ENCODE measurements around the gene TMEM168. TPM values are rescaled to one million over a fixed set of nuclear protein-coding genes. Genes with fewer than 3 reads are reported as not detected.

Gene TMEM168
- total RNA-seq, 1 experiment from 2014 or later, result 13.9 TPM

DNA sequence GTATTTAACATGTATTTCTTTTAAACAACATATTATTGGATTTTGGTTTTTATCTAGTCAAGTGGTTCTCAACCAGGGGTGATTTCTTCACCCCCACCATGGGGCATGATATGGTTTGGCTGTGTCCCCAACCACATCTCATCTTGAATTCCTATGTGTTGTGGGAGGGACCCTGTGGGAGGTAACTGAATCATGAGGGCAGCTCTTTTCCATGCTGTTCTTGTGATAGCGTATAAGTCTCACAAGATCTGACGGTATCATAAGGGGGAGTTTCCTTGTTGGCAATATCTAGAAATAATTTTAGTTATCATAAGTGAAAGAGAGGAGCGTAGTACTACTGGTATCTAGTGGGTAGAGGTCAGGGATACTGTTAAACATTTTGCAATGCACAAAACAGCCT, 37.6 kb downstream of the TMEM168 start:
- Histone ChIP-seq H3K4me2 (ENCODE audit: insufficient read depth, insufficient read length, low read length) (no peak overlapping the region), H3K79me2 (ENCODE audit: insufficient read depth, low read length) (no peaks in the 10 kb centered on the region), H2BK12ac (ENCODE audit: insufficient read length, low read depth, low read length) (no peak overlapping the region), H3K23me2 (ENCODE audit: insufficient read length, low read depth, low read length, poor library complexity, severe bottlenecking) (no peaks in the 10 kb centered on the region), H3K9me3 (ENCODE audit: control insufficient read depth, low read depth, low read length) (no peaks in the 10 kb centered on the region), H3T11ph (ENCODE audit: low read length) (no peak overlapping the region), H3K4ac (ENCODE audit: low read depth, low read length) (no peak overlapping the region), H3K23ac (ENCODE audit: insufficient read length, low read depth, low read length) (no peak overlapping the region), H4K8ac (replicated peaks; ENCODE audit: insufficient read length, low read depth, low read length) (no peak overlapping the region), H3K27me3 (ENCODE audit: insufficient read depth, low read length) (no peaks in the 10 kb centered on the region), H3K14ac (ENCODE audit: insufficient read depth, low read length) (no peak overlapping the region), H2AFZ (ENCODE audit: low read length) (no peak overlapping the region), H3K79me1 (ENCODE audit: insufficient read depth, low read depth, low read length, poor library complexity, severe bottlenecking) (no peaks in the 10 kb centered on the region), H3K4me1 (ENCODE audit: insufficient read depth, low read length) (no peaks in the 10 kb centered on the region), H3K18ac (ENCODE audit: insufficient read length, low read depth, low read length) (no peak overlapping the region), H4K20me1 (ENCODE audit: control insufficient read depth, insufficient read depth, insufficient read length) (no peaks in the 10 kb centered on the region), H2BK20ac (ENCODE audit: low read depth, low read length, poor library complexity, severe bottlenecking) (no peak overlapping the region), H2BK15ac (ENCODE audit: low read depth, low read length) (no peak overlapping the region), H4K91ac (ENCODE audit: insufficient read length, low read depth, low read length) (no peak overlapping the region), H4K5ac (ENCODE audit: insufficient read length, low read depth, low read length) (no peak overlapping the region), H3K27ac (ENCODE audit: insufficient read length, low read depth, low read length) (no peak overlapping the region), H3K56ac (ENCODE audit: insufficient read length, low read depth, low read length) (no peak overlapping the region), H3K9ac (ENCODE audit: extremely low read depth, insufficient read length, low read length) (no peak overlapping the region), H2BK5ac (ENCODE audit: insufficient read length, low read length) (no peak overlapping the region), H2AK5ac (ENCODE audit: insufficient read length, low read length) (no peak overlapping the region), H2BK120ac (ENCODE audit: low read depth, low read length, poor library complexity, severe bottlenecking) (no peak overlapping the region)
- no peak overlapping the region for H3K4me3 Mint-ChIP-seq
- H3K27ac Mint-ChIP-seq, result no peak overlapping the region
- H3K36me3 Mint-ChIP-seq (ENCODE audit: insufficient read depth in 1 of 3, low read depth in 3 of 3), result no peaks in the 10 kb centered on the region
- H3K9me3 Mint-ChIP-seq, result no peaks in the 10 kb centered on the region
- DNase-seq, result no peak
- H3K27me3 Mint-ChIP-seq (ENCODE audit: low read depth), result no peaks in the 10 kb centered on the region
- no CpG with 5 or more reads among the region's 3 CpGs for whole genome bisulfite sequencing (ENCODE audit: extremely low coverage, insufficient read length, low lambda C conversion rate)
- H3K4me1 Mint-ChIP-seq, result peaks cover 2 to 5% of the 10 kb centered on the region in 2 experiments; a peak in 1 of 4 replicates
- TF ChIP-seq, protein P1, sequence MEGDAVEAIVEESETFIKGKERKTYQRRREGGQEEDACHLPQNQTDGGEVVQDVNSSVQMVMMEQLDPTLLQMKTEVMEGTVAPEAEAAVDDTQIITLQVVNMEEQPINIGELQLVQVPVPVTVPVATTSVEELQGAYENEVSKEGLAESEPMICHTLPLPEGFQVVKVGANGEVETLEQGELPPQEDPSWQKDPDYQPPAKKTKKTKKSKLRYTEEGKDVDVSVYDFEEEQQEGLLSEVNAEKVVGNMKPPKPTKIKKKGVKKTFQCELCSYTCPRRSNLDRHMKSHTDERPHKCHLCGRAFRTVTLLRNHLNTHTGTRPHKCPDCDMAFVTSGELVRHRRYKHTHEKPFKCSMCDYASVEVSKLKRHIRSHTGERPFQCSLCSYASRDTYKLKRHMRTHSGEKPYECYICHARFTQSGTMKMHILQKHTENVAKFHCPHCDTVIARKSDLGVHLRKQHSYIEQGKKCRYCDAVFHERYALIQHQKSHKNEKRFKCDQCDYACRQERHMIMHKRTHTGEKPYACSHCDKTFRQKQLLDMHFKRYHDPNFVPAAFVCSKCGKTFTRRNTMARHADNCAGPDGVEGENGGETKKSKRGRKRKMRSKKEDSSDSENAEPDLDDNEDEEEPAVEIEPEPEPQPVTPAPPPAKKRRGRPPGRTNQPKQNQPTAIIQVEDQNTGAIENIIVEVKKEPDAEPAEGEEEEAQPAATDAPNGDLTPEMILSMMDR (conservative IDR thresholded peaks at IDR 0.05), result no peak
